Activated T-cell treated with anti-CD3 and anti-CD28 coated beads for 24 hours (primary cell): ENCODE measurements around the gene PTPRR.

Experiments
- DNase-seq: peaks from one replicate; pipeline ENCODE4 v3.0.0-alpha.2; 2020; ENCODE audit warnings: low read depth

PTPRR gene

DNA sequence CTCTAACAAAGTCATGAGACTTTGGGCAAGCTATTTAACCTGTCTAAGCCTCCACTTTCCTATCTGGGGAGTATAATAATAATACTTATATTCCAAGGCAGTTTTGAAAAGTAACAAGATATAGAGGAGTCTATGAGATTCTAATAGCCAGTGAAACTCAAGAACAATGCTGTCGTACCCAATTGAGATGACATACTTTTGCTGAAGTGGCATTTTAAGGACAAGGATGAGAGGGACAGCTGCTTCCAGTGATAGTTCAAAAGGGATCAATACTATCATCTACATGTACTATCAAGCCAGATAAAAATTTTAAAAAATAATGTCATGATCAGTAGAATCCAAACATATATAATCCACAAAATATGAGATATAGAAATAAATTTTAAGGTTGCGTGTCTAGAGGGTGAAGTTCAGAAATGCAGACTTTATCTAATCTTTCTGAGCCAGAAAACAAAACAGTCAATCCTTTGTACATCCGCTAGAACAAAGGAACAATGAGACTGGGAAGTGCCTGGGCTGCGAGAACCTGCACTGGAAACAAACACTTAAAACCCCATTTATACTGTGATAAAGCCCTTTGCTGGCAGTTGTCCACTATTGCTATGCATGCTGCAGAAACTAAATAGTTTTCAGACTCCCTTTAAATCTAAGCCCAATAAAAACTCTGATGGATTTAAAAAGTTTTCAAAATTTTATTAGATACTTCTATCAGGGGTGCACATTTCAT is 321.9 kb downstream of the PTPRR start:
- DNase-seq = no peak

DNA sequence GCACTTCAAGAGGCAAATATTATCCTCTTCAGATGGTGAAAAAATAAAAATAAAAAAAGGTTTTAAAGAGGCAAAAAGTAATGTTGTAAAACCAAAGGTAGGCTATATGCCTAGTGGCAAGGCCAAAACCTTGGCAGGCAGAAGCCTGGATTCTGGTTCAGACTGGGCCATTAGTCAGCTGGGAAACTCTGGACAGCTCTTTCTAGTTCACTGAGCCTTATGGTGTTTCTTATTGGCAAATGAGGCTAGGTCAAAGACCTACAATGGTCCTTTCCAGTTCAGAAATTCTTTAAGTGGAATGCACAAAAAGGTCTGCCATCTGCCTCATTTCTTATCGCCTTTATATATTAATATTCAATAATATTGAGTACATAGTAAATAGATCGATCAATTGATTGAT is 327.9 kb downstream of the PTPRR start:
- DNase-seq = no peak

DNA sequence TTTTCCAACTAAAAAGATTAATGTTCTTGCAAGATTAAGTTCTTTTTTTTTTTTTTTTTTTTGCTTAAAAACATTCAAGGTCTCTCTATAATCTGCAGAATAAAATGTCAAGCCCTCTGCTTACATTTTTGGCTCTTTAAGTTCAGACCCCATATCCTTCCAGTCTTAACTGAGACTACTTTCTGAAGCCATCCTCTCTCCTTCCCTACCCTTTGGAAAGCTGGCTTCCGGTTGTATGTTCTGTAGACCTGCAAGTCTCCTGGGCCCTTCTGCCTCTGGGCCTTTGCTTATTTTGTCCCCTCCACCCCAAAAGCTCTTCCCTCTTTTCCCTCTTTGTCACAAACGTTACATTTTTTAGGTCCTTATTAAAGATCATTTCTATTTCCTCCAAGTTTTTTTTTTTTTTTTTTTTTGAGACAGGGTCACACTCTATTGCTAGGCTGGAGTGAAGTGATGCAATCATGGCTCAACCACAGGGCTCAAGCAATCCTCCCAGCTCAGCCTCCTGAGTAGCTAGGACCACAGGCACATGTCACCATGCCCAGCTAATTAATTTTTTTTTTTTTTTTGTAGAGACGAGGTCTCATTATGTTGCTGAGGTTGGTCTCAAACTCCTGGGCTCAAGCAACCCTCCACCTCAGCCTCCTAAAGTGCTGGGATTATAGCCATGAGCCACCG is 329.9 kb downstream of the PTPRR start:
- DNase-seq = no peak

DNA sequence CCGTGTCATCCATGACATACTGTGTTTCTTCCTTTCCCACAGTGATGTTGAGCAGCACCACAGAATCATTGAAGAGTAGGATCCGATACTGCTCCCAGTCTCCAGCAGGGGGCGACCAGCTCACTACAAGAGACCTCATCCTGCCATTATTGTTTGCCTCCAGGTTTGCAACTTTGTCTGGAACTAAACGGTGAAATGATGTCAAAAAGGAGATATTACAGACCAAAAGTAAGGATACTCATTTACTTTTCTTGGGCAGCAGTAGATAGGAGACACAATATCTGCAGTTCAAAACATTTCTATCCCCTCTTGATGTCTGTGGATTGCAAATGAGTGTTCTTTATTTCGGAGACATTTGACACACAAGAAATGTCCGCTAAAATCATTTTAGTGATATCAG is 330.5 kb downstream of the PTPRR start:
- peak; percentile 28 for DNase-seq
